ENCODE results near the gene KREMEN2.
A peak's percentile ranks its signal among the peaks of the same experiment; 100 is the strongest.

KREMEN2 gene

DNA sequence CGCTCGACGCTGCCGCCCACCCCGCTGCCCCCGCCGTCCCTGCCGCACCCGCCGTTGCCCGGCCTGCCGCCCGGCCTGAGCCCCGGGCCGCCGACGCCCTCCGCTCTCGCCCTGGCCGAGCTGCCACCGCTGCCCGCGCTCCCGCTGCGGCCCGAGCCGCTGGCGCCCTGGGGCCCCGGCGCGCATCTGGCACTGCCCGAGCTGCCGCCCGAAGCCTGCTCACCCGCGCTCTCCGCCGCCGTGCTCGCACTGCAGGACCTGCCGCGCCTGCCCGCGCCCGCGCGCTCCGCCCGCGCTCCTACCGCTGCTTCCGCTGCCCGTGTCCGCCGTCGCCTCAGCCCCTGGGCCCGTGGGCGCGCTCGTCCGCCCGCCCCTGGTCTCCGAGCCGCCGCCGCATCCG lies 40.2 kb downstream of the KREMEN2 start:
- Histone ChIP-seq H3K36me3 (ENCODE audit: insufficient read depth) (no peaks in the 10 kb centered on the region), H3K4me1 (ENCODE audit: low read depth, poor library complexity, severe bottlenecking) (peaks cover 33% of the 10 kb centered on the region), H3K4me2 (no peak overlapping the region), H2AFZ (ENCODE audit: low read depth) (no peak overlapping the region), H3K27me3 (ENCODE audit: insufficient read depth, low read depth) (peaks cover 58% of the 10 kb centered on the region), H3K9ac (no peak overlapping the region), H3K79me2 (ENCODE audit: insufficient read depth, low read depth) (no peaks in the 10 kb centered on the region), H3K27ac (no peak overlapping the region), H3K4me3 (IDR thresholded peaks at IDR 0.05; ENCODE audit: insufficient read depth, low read depth, low read length) (no peak overlapping the region), H4K20me1 (ENCODE audit: insufficient read depth) (no peaks in the 10 kb centered on the region)
- TF ChIP-seq, protein P1, sequence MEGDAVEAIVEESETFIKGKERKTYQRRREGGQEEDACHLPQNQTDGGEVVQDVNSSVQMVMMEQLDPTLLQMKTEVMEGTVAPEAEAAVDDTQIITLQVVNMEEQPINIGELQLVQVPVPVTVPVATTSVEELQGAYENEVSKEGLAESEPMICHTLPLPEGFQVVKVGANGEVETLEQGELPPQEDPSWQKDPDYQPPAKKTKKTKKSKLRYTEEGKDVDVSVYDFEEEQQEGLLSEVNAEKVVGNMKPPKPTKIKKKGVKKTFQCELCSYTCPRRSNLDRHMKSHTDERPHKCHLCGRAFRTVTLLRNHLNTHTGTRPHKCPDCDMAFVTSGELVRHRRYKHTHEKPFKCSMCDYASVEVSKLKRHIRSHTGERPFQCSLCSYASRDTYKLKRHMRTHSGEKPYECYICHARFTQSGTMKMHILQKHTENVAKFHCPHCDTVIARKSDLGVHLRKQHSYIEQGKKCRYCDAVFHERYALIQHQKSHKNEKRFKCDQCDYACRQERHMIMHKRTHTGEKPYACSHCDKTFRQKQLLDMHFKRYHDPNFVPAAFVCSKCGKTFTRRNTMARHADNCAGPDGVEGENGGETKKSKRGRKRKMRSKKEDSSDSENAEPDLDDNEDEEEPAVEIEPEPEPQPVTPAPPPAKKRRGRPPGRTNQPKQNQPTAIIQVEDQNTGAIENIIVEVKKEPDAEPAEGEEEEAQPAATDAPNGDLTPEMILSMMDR (conservative IDR thresholded peaks at IDR 0.05; ENCODE audit: low read depth, low read length) = no peak

DNA sequence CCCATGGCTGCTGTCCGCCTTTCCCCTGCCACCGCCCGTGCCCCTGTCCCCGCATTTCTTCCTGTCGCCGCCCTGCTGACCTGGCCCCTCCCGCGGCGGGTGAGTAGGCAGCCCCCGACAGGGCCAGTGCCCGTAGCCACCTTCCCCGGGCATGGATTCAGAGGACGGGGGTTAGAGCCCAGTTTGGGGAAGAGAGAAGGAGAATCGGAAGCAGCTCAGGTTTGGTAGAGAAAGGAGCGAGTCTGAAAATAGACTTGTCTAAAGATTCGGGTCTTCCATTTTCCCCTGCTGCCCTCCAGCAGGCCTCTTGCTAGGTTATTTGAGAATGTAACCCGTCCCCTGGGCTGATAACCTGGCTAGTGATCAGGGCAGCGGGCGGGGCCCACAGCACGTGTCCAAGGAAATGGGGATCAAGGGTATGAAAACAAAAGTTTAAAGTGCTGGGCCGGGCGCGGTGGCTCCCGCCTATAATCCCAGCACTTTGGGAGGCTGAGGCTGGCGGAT lies 40.8 kb downstream of the KREMEN2 start:
- Histone ChIP-seq H3K79me2 (ENCODE audit: insufficient read depth, low read depth) (no peaks in the 10 kb centered on the region), H3K4me2 (peak overlapping the region; percentile 82), H3K4me3 (IDR thresholded peaks at IDR 0.05; ENCODE audit: insufficient read depth, low read depth, low read length) (no peak overlapping the region), H3K36me3 (ENCODE audit: insufficient read depth) (no peaks in the 10 kb centered on the region), H2AFZ (ENCODE audit: low read depth) (peak overlapping the region; percentile 66), H3K4me1 (ENCODE audit: low read depth, poor library complexity, severe bottlenecking) (peaks cover 33% of the 10 kb centered on the region), H3K27me3 (ENCODE audit: insufficient read depth, low read depth) (peaks cover 58% of the 10 kb centered on the region), H3K27ac (no peak overlapping the region), H4K20me1 (ENCODE audit: insufficient read depth) (no peaks in the 10 kb centered on the region), H3K9ac (no peak overlapping the region)
- TF ChIP-seq, protein P1 (conservative IDR thresholded peaks at IDR 0.05; ENCODE audit: low read depth, low read length) = no peak

DNA sequence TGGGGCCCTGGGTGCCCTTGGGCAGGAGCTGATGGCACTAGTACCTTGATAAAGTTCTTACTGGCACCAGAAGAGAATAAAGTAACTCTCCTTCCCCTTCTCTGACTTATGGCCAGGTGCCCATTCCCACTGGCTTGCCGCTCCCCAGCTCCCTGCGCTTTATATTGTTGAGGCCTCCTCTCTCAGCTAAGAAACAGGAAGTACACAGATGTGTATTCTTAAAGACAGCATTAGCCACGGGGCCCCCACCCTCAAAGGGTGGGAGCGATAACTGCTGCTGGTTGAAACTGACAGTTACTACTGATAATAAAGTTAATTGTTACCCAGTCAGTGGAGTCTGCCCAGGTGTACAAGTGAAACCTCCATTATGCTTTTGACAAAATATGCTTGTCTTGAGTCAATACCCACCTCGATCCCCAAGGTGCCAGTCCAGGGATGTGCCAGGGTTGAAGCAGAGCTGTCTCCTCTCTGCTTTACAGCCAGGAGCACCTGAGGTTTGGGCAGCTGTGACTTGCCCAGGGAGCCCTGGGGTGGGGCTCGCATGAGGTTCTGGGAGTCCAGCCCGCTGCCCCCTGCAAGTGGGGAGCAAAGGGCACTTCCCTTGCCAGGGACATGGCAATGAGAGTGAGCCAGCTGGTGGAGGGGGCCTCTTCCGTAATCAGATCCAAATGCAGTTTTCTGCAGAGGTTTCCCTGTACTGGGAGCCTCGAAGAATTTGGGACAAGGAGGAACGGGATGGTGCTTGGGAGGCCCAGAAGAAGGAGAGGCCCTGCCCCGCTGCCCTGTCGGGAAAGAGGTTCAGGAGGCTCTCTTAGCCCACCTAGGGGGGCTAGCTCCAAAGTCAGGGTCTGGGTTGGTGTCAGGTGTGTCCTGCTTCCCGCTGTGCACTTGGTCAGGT lies 43.2 kb downstream of the KREMEN2 start:
- H3K36me3 ChIP-seq (ENCODE audit: insufficient read depth) = no peaks in the 10 kb centered on the region
- H4K20me1 ChIP-seq (ENCODE audit: insufficient read depth) = no peaks in the 10 kb centered on the region
- peak overlapping the region; percentile 14; the same call in 1 of the 2 replicates for H2AFZ ChIP-seq (ENCODE audit: low read depth)
- H3K4me1 ChIP-seq (ENCODE audit: low read depth, poor library complexity, severe bottlenecking) = peaks cover 41% of the 10 kb centered on the region
- TF ChIP-seq, protein P1 (conservative IDR thresholded peaks at IDR 0.05; ENCODE audit: low read depth, low read length) = no peak
- H3K27ac ChIP-seq = no peak overlapping the region; the same call in 1 of the 2 replicates
- no peaks in the 10 kb centered on the region for H3K79me2 ChIP-seq (ENCODE audit: insufficient read depth, low read depth)
- peaks cover 57% of the 10 kb centered on the region for H3K27me3 ChIP-seq (ENCODE audit: insufficient read depth, low read depth)
- H3K4me2 ChIP-seq = peak overlapping the region; percentile 43
- no peak overlapping the region for H3K9ac ChIP-seq
- no peak overlapping the region for H3K4me3 ChIP-seq (IDR thresholded peaks at IDR 0.05; ENCODE audit: insufficient read depth, low read depth, low read length)

DNA sequence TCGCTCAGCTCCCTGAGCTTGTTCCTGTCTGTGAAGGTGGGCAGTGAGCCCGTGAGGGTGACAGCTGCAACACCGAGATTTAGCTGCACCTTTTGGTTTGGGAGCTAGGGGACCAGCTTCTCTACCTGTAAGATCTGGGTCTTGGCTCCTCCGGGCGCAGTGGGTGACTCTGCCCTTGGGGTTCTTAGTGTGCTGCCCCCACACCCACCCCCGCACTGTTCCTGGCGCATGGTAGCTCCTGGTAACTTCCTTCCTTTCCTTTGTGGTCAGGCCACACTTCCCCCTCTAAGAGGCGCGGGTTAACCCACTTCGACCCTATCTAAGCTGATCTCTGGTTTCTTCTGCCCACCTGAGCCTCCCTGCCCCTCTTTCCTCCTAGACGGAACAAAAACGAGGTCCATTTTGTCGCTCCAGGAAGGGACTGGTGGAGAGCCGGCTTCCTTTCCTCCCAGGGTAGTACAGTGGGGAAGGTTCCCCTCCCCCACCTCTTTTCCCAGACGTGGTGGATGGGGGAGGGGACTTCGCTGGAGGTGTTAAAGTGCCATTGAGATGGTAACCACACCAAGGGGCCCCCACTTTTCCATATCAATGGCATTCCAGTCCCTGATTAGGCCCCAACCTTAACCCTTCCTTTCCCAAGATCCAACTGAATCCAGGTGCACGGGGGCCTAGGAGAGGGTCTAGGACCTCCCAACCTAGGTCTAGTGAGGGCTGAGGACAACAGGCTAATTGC lies 44.0 kb downstream of the KREMEN2 start:
- H3K36me3 ChIP-seq (ENCODE audit: insufficient read depth) = no peaks in the 10 kb centered on the region
- H4K20me1 ChIP-seq (ENCODE audit: insufficient read depth) = no peaks in the 10 kb centered on the region
- no peak overlapping the region for H3K9ac ChIP-seq
- no peak overlapping the region for H3K4me3 ChIP-seq (IDR thresholded peaks at IDR 0.05; ENCODE audit: insufficient read depth, low read depth, low read length)
- TF ChIP-seq, protein P1 (conservative IDR thresholded peaks at IDR 0.05; ENCODE audit: low read depth, low read length) = no peak
- peak overlapping the region; percentile 43; the same call in 1 of the 2 replicates for H3K4me2 ChIP-seq
- H3K79me2 ChIP-seq (ENCODE audit: insufficient read depth, low read depth) = no peaks in the 10 kb centered on the region
- H3K27ac ChIP-seq = no peak overlapping the region
- H2AFZ ChIP-seq (ENCODE audit: low read depth) = no peak overlapping the region
- peaks cover 49% of the 10 kb centered on the region for H3K4me1 ChIP-seq (ENCODE audit: low read depth, poor library complexity, severe bottlenecking)
- H3K27me3 ChIP-seq (ENCODE audit: insufficient read depth, low read depth) = peaks cover 58% of the 10 kb centered on the region
